ENCODE measurements around the gene CPM.

CPM gene

GRCh38 chr12:68839183-68840147, 93.5 kb downstream of the CPM start:
- no peak for TF ChIP-seq CTCF (conservative IDR thresholded peaks at IDR 0.05; ENCODE audit: low read depth, low read length)
- no peak overlapping the region for H3K4me3 ChIP-seq (ENCODE audit: low read depth, low read length)
- DNase-seq (ENCODE audit: low read depth): no peak

GRCh38 chr12:68838046-68838886, 94.7 kb downstream of the CPM start:
- H3K4me3 ChIP-seq (ENCODE audit: low read depth, low read length): no peak overlapping the region
- DNase-seq (ENCODE audit: low read depth): no peak
- TF ChIP-seq CTCF (conservative IDR thresholded peaks at IDR 0.05; ENCODE audit: low read depth, low read length): no peak

DNA sequence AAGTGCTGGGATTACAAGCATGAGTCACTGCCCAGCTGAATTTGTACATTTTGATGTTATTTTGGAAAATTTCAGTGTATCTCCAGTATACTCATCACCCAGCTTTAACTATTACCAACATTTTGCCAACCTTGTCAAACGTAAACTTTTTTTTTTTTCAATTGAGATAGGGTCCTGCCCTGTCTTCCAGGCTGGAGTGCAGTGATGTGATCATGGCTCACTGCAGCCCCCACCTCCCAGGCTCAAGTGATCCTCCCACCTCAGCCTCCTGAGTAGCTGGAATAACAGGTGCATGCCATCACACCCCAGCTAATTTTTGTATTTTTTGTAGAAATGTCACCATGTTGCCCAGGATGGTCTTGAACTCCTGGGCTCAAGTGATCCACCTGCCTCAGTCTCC, 95.8 kb downstream of the CPM start:
- no peak for TF ChIP-seq CTCF (conservative IDR thresholded peaks at IDR 0.05; ENCODE audit: low read depth, low read length)
- no peak overlapping the region for H3K4me3 ChIP-seq (ENCODE audit: low read depth, low read length)
- DNase-seq (ENCODE audit: low read depth): no peak

GRCh38 chr12:68835333-68835908, 97.5 kb downstream of the CPM start:
- TF ChIP-seq CTCF (conservative IDR thresholded peaks at IDR 0.05; ENCODE audit: low read depth, low read length): no peak
- no peak overlapping the region for H3K4me3 ChIP-seq (ENCODE audit: low read depth, low read length)
- DNase-seq (ENCODE audit: low read depth): no peak

DNA sequence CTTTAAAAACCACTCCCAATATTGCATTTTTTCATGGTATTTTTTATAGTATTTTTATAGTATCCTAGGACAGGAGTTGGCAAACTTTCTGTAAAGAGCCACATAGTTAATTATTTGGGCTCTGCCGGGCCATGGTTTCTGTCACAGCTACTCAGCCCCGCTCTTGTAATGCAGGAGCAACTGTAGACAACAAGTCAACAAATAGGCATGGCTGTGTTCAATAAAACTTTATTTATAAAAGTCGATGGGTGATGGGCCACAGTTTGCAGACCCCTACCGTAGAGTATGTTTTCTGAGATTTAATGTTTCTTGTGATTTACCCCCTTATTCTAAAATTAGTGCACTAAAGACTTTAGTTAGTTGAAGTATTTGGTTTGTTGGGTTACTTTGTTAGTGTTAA, 99.5 kb downstream of the CPM start:
- no peak for TF ChIP-seq CTCF (conservative IDR thresholded peaks at IDR 0.05; ENCODE audit: low read depth, low read length)
- H3K4me3 ChIP-seq (ENCODE audit: low read depth, low read length): no peak overlapping the region
- DNase-seq (ENCODE audit: low read depth): no peak

DNA sequence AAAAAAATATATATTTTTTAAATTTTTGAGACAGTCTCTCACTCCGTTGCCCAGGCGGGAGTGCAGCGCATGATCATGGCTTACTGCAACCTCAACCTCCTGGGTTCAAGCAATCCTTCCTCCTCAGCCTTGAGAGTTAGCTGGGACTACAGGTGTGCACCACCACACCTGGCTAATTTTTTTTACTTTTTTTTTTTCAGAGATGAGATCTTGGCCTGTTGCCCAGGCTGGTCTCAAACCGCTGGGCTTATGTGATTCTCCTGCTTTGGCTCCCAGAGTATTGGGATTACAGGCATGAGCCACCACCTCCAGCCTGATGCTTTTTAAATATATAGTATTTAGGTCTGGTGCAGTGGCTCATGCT, 100.5 kb downstream of the CPM start:
- DNase-seq (ENCODE audit: low read depth): no peak
- TF ChIP-seq CTCF (conservative IDR thresholded peaks at IDR 0.05; ENCODE audit: low read depth, low read length): no peak
- no peak overlapping the region for H3K4me3 ChIP-seq (ENCODE audit: low read depth, low read length)
